ENCODE data around the gene OR4A16.
A peak's percentile ranks its signal among the peaks of the same experiment; 100 is the strongest.

DNA sequence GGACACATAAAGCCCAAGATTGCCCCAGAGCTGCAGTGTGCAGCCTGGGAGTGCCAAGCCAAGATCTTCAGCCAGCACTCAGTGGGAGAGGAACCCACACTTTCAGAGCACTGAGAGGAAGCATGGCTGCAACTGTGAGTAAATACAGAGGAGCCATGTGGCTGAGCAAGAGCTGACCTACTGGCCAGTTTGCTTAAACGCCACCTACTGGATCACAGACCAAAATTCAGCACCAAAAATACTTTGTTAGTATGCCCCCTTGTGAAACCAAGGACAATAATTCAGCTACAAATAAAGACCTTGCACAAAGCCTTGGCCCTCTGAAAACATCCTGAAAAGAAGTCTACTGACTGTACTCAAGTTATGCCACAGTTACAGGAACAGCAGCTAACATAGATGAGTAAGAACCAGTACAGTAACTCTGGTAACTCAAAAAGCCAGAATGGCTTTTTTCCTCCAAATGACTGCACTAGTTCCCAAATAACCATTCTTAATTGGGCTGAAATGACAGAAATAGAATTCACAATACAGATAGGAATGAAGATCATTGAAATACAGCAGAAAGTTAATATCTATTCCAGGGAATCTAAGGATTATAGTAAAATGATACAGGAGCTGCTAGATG lies 14.7 kb downstream of the OR4A16 start:
- no peak for TF ChIP-seq ZNF274 (IDR thresholded peaks at IDR 0.05; ENCODE audit: low read depth, low read length)
- no peak for TF ChIP-seq SUZ12 (IDR thresholded peaks at IDR 0.05; ENCODE audit: extremely low read depth, insufficient read depth, insufficient read length)
- TF ChIP-seq YY1 (IDR thresholded peaks at IDR 0.05; ENCODE audit: insufficient read depth, insufficient read length): peak; percentile 42
